Ascending aorta (tissue), 2 donors: ENCODE results near the gene SHD. TPM values are rescaled to one million over a fixed set of nuclear protein-coding genes. Genes with fewer than 3 reads are reported as not detected.
"Not testable (repeated sequence)": the region's sequence is repeated elsewhere in the genome, so short reads cannot be mapped to it uniquely, and the experiment has no call there.

Source experiments
- DNase-seq, 2 donors: peaks; one replicate each; pipeline ENCODE4 v3.0.0-alpha.2; 2019; ENCODE audit warnings: low spot score in 2 of 2
- H3K27ac ChIP-seq, 2 donors: fragments of 200-600 bp; sonication (generic); one replicate each; pipeline ENCODE4 v1.5.1; 2016 to 2017; ENCODE audit warnings: mild to moderate bottlenecking in 1 of 2
- H3K27me3 ChIP-seq: fragments of 200-600 bp; sonication (generic); one replicate; pipeline ENCODE4 v1.5.1; 2017
- H3K36me3 ChIP-seq, 2 donors: fragments of 200-600 bp; sonication (generic); one replicate each; pipeline ENCODE4 v1.5.1; 2016
- H3K4me1 ChIP-seq, 2 donors: fragments of 200-600 bp; sonication (generic); one replicate each; pipeline ENCODE4 v1.5.1; 2016 to 2017; ENCODE audit warnings: mild to moderate bottlenecking in 1 of 2
- H3K4me3 ChIP-seq, 2 donors: fragments of 200-600 bp; sonication (generic); one replicate each; pipeline ENCODE4 v1.5.1; 2016 to 2017; ENCODE audit warnings: mild to moderate bottlenecking in 1 of 2
- H3K9me3 ChIP-seq, 2 donors: fragments of 200-600 bp; sonication (generic); one replicate each; pipeline ENCODE4 v1.5.1; 2016
- intact Hi-C: fragments of 100-400 bp; cut with DNase I; formaldehyde crosslinking; loops from one replicate; pipeline ENCODE4 v1.15.1; 2023
- total RNA-seq: library from RNA; depleted of rRNA; stranded (reverse); fragments of >200 nt; gene quantifications from one replicate; pipeline ENCODE4 v1.1.0, GENCODE V29; 2016
- TF ChIP-seq, protein P1 (sequence below), 3 experiments: fragments of 200-600 bp in 2 of 3; fragments of 450-650 bp in 1 of 3; sonication (generic) in 2 of 3; IDR thresholded peaks; one replicate each; pipeline ENCODE4 v1.5.1; 2016 to 2019; ENCODE audit warnings: antibody characterized with exemption in 3 of 3, mild to moderate bottlenecking in 1 of 3, moderate library complexity in 1 of 3

The SHD gene
- total RNA-seq, 1 donor from 2014 or later: not detected

DNA sequence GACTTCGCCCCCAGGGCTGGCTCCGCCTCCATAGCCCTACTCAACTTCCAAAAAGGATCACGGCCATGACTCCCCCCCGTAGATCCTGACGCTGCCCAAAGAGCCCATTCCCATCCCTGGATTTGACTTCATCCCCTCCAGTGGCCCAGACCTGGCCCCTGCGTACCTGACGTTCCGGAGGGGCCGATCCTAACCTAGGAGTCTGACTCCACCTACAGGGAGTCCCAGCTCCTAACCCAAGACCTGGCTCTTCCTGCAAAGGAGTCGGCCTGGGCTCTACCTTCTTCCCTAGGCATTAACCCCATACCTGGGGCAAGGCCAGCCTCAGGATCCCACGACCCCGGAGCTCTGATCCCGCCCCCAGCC lies 48.8 kb downstream of the SHD start:
- H3K27ac ChIP-seq: no peak overlapping the region
- intact Hi-C loops: loop anchor here (1.0 kb wide), 2 partner anchors 15 to 74 kb away; partner anchors contain the start of genes CHAF1A and MPND
- no peak for DNase-seq
- no peaks in the 10 kb centered on the region for H3K36me3 ChIP-seq
- peak overlapping the region; percentile 40 to 65 for H3K4me3 ChIP-seq
- H3K9me3 ChIP-seq: no peaks in the 10 kb centered on the region
- TF ChIP-seq, protein P1, sequence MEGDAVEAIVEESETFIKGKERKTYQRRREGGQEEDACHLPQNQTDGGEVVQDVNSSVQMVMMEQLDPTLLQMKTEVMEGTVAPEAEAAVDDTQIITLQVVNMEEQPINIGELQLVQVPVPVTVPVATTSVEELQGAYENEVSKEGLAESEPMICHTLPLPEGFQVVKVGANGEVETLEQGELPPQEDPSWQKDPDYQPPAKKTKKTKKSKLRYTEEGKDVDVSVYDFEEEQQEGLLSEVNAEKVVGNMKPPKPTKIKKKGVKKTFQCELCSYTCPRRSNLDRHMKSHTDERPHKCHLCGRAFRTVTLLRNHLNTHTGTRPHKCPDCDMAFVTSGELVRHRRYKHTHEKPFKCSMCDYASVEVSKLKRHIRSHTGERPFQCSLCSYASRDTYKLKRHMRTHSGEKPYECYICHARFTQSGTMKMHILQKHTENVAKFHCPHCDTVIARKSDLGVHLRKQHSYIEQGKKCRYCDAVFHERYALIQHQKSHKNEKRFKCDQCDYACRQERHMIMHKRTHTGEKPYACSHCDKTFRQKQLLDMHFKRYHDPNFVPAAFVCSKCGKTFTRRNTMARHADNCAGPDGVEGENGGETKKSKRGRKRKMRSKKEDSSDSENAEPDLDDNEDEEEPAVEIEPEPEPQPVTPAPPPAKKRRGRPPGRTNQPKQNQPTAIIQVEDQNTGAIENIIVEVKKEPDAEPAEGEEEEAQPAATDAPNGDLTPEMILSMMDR (IDR thresholded peaks at IDR 0.05): no peak
- peaks cover 6 to 8% of the 10 kb centered on the region in 2 donors for H3K4me1 ChIP-seq
- H3K27me3 ChIP-seq: no peaks in the 10 kb centered on the region

DNA sequence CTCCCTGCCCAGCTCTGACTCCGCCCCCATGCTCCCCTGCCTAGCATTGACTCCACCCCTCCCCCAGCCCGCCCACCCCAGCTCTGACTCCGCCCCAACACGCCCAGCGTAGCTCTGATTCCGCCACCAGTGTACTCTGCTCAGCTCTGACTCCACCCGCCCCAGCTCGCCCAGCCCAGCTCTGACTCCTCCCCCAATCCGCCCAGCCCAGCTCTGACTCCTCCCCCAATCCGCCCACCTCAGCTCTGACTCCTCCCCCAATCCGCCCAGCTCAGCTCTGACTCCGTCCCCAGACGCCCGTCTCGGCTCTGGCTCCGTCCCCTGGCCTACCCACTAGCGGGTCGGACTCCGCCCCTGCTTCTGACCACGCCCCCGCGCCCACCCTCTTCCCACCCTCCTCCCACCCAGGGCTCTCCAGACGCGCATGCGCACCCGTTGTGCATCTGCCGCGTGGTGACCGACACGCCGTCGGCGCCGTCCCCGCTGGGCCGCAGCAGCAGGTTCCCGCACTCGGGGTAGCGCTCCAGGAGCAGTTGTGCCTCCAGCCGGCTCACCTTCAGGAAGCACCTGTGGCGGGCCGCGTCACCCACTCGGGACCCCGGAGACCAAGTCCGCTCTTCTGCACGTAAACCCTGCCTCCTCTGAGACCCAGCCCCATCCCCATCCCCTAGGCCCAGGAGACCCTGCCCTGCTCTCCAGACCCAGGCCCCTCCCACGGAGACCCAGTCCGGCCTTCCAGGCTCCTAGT lies 49.4 kb downstream of the SHD start:
- Histone ChIP-seq H3K4me1 (peaks cover 6 to 8% of the 10 kb centered on the region in 2 donors), H3K27ac (no peak overlapping the region), H3K9me3 (no peaks in the 10 kb centered on the region), H3K4me3 (peak overlapping the region; percentile 50 to 66), H3K27me3 (no peaks in the 10 kb centered on the region), H3K36me3 (no peaks in the 10 kb centered on the region)
- intact Hi-C loops: loop anchor here (1.0 kb wide), 2 partner anchors 15 to 74 kb away; partner anchors contain the start of genes CHAF1A and MPND
- TF ChIP-seq, protein P1 (IDR thresholded peaks at IDR 0.05): no peak
- peak; percentile 74 to 94 for DNase-seq

DNA sequence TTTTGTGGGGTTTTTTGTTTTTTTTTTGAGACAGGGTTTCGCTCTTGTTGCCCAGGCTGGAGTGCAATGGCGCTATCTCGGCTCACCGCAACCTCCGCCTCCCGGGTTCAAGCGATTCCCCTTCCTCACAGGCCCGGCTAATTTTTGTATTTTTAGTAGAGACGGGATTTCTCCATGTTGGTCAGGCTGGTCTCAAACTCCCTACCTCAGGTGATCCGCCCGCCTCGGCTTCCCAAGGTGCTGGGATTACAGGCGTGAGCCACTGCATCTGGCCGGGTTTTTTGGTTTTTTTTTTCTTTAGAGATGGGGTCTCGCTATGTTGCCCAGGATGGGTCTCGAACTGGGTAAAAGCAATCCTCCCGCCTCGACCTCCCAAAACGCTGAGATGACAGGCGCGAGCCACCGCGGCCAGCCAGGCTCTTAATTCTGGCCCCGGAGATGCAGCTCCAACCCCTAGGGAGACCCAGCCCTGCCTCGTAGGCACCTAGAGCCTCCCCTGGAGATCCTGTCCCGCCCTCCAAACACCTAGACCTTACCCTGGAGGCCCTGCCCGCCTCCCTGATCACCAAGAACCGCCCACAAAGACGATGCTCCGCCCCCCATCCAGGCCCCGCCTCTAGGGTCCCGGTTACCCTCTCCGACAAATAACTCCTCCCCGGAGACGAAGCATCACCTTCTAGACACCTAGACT lies 50.1 kb downstream of the SHD start:
- DNase-seq, H3K4me1 ChIP-seq, H3K36me3 ChIP-seq, H3K9me3 ChIP-seq, H3K27ac ChIP-seq, H3K27me3 ChIP-seq: not testable (repeated sequence)
- intact Hi-C loops: loop anchor here (1.0 kb wide), 2 partner anchors 14 to 73 kb away; partner anchors contain the start of genes CHAF1A and MPND
- H3K4me3 ChIP-seq: peak overlapping the region; percentile 50 to 66

DNA sequence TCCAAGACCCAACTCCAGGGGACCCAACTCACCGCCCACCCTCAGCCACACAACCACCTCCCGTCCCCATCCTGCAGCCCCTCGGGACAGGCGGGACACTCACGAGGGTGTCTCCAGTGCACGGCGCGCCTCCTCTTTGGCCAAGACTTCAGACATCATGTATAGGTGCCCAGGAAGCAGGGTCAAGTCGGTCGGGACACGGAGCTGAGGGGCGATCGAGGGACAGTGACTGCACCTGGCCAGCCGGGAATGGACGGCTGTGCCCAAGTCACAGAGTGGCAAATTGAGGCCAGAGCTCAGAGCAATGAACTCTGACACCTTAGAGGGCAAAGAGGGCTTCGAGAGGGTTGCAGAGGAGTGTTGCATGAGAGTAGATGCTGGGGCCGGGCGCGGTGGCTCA lies 50.8 kb downstream of the SHD start:
- H3K4me3 ChIP-seq: no peak overlapping the region
- peaks cover 6 to 8% of the 10 kb centered on the region in 2 donors for H3K4me1 ChIP-seq
- TF ChIP-seq, protein P1 (IDR thresholded peaks at IDR 0.05): no peak
- no peaks in the 10 kb centered on the region for H3K9me3 ChIP-seq
- intact Hi-C loops: no loop called here
- H3K36me3 ChIP-seq: no peaks in the 10 kb centered on the region
- no peak overlapping the region for H3K27ac ChIP-seq
- DNase-seq: no peak
- no peaks in the 10 kb centered on the region for H3K27me3 ChIP-seq

DNA sequence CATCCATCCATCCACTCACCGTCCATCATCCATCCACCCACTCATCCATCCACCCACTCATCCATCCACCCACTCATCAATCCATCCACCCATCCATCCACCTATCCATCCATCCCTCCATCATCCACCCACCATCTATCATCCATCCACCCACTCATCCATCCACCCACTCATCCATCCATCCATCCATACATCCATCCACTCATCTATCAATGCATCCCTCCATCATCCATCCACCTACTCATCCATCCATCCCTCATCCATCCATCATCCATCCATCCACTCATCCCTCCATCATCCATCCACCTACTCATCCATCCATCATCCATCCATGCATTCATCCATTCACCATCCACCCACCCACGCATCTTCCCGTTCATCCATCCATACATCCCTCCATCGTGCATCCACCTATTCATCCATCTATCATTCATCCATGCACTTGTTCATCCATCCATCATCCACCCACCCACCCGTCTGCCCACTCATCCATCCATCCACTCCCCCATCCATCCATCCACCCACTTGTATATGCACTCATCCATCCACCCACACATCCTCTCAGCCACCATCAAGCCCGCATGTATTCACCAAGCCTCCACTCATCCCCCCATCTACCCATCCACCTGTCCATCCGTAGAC lies 56.0 kb downstream of the SHD start:
- DNase-seq: no peak
- H3K9me3 ChIP-seq: no peaks in the 10 kb centered on the region
- no peak overlapping the region for H3K4me3 ChIP-seq
- no peaks in the 10 kb centered on the region for H3K36me3 ChIP-seq
- no peaks in the 10 kb centered on the region for H3K27me3 ChIP-seq
- no peaks in the 10 kb centered on the region for H3K4me1 ChIP-seq
- TF ChIP-seq, protein P1 (IDR thresholded peaks at IDR 0.05): no peak
- no peak overlapping the region for H3K27ac ChIP-seq
- intact Hi-C loops: no loop called here
